HL-60 (cell line): ENCODE data around the gene PDE4B.

Experiments
- DNase-seq, 2 experiments: peaks; one replicate each; pipeline ENCODE4 v3.0.0-alpha.2; 2010 to 2020; ENCODE audit warnings: low read depth in 1 of 2, low spot score in 1 of 2
- H3K27ac ChIP-seq: fragments of 250-450 bp; sonication (Bioruptor Pico); replicated peaks from 2 replicates; pipeline ENCODE4 v1.5.1; 2020; ENCODE audit warnings: mild to moderate bottlenecking, moderate library complexity
- H3K27me3 ChIP-seq: fragments of 250-450 bp; sonication (Bioruptor Pico); 2 replicates; pipeline ENCODE4 v1.5.1; 2021; ENCODE audit warnings: mild to moderate bottlenecking, moderate library complexity; ENCODE audit not compliant: insufficient read depth, poor library complexity, severe bottlenecking
- H3K4me3 ChIP-seq: replicated peaks from 2 replicates; pipeline ENCODE4 v1.5.1; 2011; ENCODE audit warnings: mild to moderate bottlenecking, control low read depth, low read length; ENCODE audit not compliant: insufficient read depth
- CTCF ChIP-seq: IDR thresholded peaks from one replicate; pipeline ENCODE4 v1.5.1; 2011; ENCODE audit warnings: low read length, control low read depth, inconsistent platforms; ENCODE audit not compliant: insufficient read depth
- GABPA ChIP-seq: IDR thresholded peaks from 2 replicates; pipeline ENCODE4 v1.6.1; 2012; ENCODE audit warnings: low read depth
- POLR2AphosphoS5 ChIP-seq: IDR thresholded peaks from 2 replicates; pipeline ENCODE4 v1.6.1; 2012; ENCODE audit warnings: low read depth
- SPI1 ChIP-seq: IDR thresholded peaks from 2 replicates; pipeline ENCODE4 v1.6.1; 2012; ENCODE audit warnings: low read depth, mild to moderate bottlenecking, borderline replicate concordance
- TF ChIP-seq, protein P1 (sequence below): IDR thresholded peaks from 2 replicates; pipeline ENCODE4 v1.6.1; 2012; ENCODE audit warnings: low read depth; ENCODE audit not compliant: insufficient replicate concordance

The PDE4B gene

GRCh38 chr1:66367369-66367768 lies 574.7 kb downstream of the PDE4B start:
- Histone ChIP-seq H3K27ac (no peak overlapping the region), H3K4me3 (no peak overlapping the region), H3K27me3 (no peaks in the 10 kb centered on the region)
- TF ChIP-seq SPI1, result no peak
- no peak for TF ChIP-seq GABPA
- DNase-seq, result no peak

DNA sequence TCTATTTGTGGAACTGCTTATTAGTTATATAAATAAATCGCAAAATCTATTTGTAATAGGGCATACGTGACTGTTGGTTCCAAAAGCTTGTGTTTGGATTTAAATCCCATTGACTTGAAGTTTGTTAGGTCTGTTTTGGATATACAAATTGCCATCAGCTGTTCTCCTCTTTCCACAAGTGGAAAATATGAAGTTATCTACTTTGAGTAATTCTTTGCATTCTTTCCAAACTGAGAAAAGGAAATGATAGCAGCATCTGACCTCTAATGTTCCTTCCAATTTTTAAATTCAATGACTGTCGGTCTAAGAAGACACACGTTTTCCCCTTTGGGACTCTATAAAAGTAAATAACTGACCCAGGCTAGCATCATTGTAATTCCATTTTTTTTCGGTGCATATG lies 575.6 kb downstream of the PDE4B start:
- H3K4me3 ChIP-seq, result no peak overlapping the region
- H3K27ac ChIP-seq, result no peak overlapping the region
- no peaks in the 10 kb centered on the region for H3K27me3 ChIP-seq
- TF ChIP-seq CTCF, result no peak
- TF ChIP-seq SPI1, result no peak
- TF ChIP-seq POLR2AphosphoS5, result no peak
- no peak for DNase-seq

GRCh38 chr1:66370462-66370971 lies 577.8 kb downstream of the PDE4B start:
- no peak for DNase-seq
- TF ChIP-seq, protein P1, sequence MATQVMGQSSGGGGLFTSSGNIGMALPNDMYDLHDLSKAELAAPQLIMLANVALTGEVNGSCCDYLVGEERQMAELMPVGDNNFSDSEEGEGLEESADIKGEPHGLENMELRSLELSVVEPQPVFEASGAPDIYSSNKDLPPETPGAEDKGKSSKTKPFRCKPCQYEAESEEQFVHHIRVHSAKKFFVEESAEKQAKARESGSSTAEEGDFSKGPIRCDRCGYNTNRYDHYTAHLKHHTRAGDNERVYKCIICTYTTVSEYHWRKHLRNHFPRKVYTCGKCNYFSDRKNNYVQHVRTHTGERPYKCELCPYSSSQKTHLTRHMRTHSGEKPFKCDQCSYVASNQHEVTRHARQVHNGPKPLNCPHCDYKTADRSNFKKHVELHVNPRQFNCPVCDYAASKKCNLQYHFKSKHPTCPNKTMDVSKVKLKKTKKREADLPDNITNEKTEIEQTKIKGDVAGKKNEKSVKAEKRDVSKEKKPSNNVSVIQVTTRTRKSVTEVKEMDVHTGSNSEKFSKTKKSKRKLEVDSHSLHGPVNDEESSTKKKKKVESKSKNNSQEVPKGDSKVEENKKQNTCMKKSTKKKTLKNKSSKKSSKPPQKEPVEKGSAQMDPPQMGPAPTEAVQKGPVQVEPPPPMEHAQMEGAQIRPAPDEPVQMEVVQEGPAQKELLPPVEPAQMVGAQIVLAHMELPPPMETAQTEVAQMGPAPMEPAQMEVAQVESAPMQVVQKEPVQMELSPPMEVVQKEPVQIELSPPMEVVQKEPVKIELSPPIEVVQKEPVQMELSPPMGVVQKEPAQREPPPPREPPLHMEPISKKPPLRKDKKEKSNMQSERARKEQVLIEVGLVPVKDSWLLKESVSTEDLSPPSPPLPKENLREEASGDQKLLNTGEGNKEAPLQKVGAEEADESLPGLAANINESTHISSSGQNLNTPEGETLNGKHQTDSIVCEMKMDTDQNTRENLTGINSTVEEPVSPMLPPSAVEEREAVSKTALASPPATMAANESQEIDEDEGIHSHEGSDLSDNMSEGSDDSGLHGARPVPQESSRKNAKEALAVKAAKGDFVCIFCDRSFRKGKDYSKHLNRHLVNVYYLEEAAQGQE, result no peak
- TF ChIP-seq GABPA (no peak), POLR2AphosphoS5 (no peak), CTCF (no peak), SPI1 (no peak)
- peak overlapping the region; percentile 51 for H3K27ac ChIP-seq
- no peak overlapping the region for H3K4me3 ChIP-seq
- no peaks in the 10 kb centered on the region for H3K27me3 ChIP-seq

DNA sequence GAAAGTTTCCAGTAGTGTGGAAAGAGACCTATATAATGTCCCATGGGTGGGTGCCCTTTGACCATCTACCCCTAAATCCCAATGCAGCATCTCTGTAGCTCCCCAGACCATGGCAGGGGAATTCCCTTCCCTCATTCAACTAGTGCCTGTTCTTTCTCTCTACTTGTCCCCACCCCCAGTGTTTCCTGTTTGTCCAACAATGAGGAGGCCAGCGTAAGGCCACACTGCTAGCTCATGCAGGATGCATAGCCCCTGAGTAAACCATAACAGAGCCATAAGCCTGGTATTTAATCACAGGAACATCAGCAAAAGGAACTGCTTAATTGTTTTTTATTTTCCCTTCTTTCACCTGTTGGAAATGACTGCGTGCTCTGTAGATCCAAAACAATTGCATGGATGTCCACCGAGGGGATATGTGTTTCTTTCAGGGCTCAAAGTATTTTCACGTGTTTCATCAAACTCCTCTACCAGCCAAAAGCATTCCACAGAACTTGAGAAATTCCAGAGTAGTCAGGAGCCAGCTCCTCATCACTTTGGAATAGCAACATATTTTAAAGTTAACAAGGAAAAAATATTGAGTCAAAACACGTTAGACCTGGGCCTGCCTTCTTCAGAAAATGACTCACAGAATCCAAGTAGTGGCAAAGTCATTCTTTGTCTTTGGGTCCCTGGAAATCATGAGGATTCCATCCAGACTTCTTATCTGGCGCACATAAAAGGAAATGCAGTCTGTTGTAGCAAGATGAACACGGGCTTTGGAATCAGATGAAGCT lies 578.7 kb downstream of the PDE4B start:
- Histone ChIP-seq H3K4me3 (no peak overlapping the region), H3K27ac (peak overlapping the region; percentile 91), H3K27me3 (no peaks in the 10 kb centered on the region)
- TF ChIP-seq CTCF, result no peak
- TF ChIP-seq POLR2AphosphoS5, result no peak
- no peak for TF ChIP-seq SPI1
- no peak for TF ChIP-seq GABPA
- TF ChIP-seq, protein P1, result no peak
- no peak for DNase-seq
